Type B pancreatic cell (in vitro differentiated cells): Measurements from ENCODE around the gene TEAD1. TPM values are rescaled to one million over a fixed set of nuclear protein-coding genes. Genes with fewer than 3 reads are reported as not detected.

Experiments used
- DNase-seq: peaks from one replicate; pipeline ENCODE4 v3.0.0; 2021; ENCODE audit warnings: mixed read lengths; ENCODE audit not compliant: unreplicated experiment; ENCODE audit errors: extremely low spot score
- H3K27ac Mint-ChIP-seq: 2 replicates; pipeline ENCODE4 v1.8.0; 2021; ENCODE audit warnings: mild to moderate bottlenecking, mixed read lengths
- H3K27me3 Mint-ChIP-seq: 2 replicates; pipeline ENCODE4 v1.8.0; 2021; ENCODE audit warnings: mixed read lengths
- H3K36me3 Mint-ChIP-seq: 2 replicates; pipeline ENCODE4 v1.8.0; 2021; ENCODE audit warnings: mixed read lengths
- H3K4me1 Mint-ChIP-seq: one replicate; pipeline ENCODE4 v1.8.0; 2021; ENCODE audit warnings: mixed read lengths; ENCODE audit not compliant: unreplicated experiment
- H3K4me3 Mint-ChIP-seq: 2 replicates; pipeline ENCODE4 v1.8.0; 2021; ENCODE audit warnings: mild to moderate bottlenecking, mixed read lengths
- H3K9me3 Mint-ChIP-seq: 2 replicates; pipeline ENCODE4 v1.8.0; 2021; ENCODE audit warnings: mixed read lengths
- CTCF ChIP-seq: fragments of 200-600 bp; sonication (generic); conservative IDR thresholded peaks from 2 replicates; pipeline ENCODE4 v1.5.0; 2021; ENCODE audit warnings: antibody characterized with exemption, mild to moderate bottlenecking
- total RNA-seq: library from RNA; stranded (reverse); gene quantifications from 2 replicates; pipeline ENCODE4 v1.2.1, GENCODE V29; 2021; ENCODE audit warnings: low replicate concordance

Gene TEAD1
- total RNA-seq, 1 donor from 2014 or later: 91.8 TPM

GRCh38 chr11:12859872-12860657, 185.8 kb downstream of the TEAD1 start:
- no peak overlapping the region for H3K4me3 Mint-ChIP-seq
- peak overlapping the region; percentile 41 for H3K27ac Mint-ChIP-seq
- H3K27me3 Mint-ChIP-seq: no peaks in the 10 kb centered on the region
- H3K4me1 Mint-ChIP-seq: peaks cover 52% of the 10 kb centered on the region
- peaks cover 14% of the 10 kb centered on the region for H3K36me3 Mint-ChIP-seq
- DNase-seq: no peak
- no peak for TF ChIP-seq CTCF
- H3K9me3 Mint-ChIP-seq: no peaks in the 10 kb centered on the region

- peaks cover 55% of the 10 kb centered on the region for H3K4me1 Mint-ChIP-seq
- H3K27ac Mint-ChIP-seq: peak overlapping the region; percentile 17
- no peaks in the 10 kb centered on the region for H3K9me3 Mint-ChIP-seq
- peaks cover 14% of the 10 kb centered on the region for H3K36me3 Mint-ChIP-seq
- DNase-seq: no peak
- H3K4me3 Mint-ChIP-seq: no peak overlapping the region
- TF ChIP-seq CTCF: no peak
- H3K27me3 Mint-ChIP-seq: no peaks in the 10 kb centered on the region
Measured at GRCh38 chr11:12860827-12861226, 186.6 kb downstream of the TEAD1 start.

- H3K36me3 Mint-ChIP-seq: peaks cover 12% of the 10 kb centered on the region
- H3K27ac Mint-ChIP-seq: peak overlapping the region; percentile 84
- peaks cover 54% of the 10 kb centered on the region for H3K4me1 Mint-ChIP-seq
- TF ChIP-seq CTCF: no peak
- H3K27me3 Mint-ChIP-seq: no peaks in the 10 kb centered on the region
- H3K4me3 Mint-ChIP-seq: peak overlapping the region; percentile 76
- no peaks in the 10 kb centered on the region for H3K9me3 Mint-ChIP-seq
- DNase-seq: no peak
Measured at GRCh38 chr11:12862696-12863469, 188.7 kb downstream of the TEAD1 start.

GRCh38 chr11:12863605-12864121, 189.4 kb downstream of the TEAD1 start:
- peaks cover 11% of the 10 kb centered on the region for H3K36me3 Mint-ChIP-seq
- H3K27me3 Mint-ChIP-seq: no peaks in the 10 kb centered on the region
- peak overlapping the region; percentile 96 for H3K27ac Mint-ChIP-seq
- peaks cover 55% of the 10 kb centered on the region for H3K4me1 Mint-ChIP-seq
- TF ChIP-seq CTCF: no peak
- peak overlapping the region; percentile 76 for H3K4me3 Mint-ChIP-seq
- no peak for DNase-seq
- no peaks in the 10 kb centered on the region for H3K9me3 Mint-ChIP-seq

GRCh38 chr11:12864316-12865156, 190.3 kb downstream of the TEAD1 start:
- no peaks in the 10 kb centered on the region for H3K27me3 Mint-ChIP-seq
- peaks cover 55% of the 10 kb centered on the region for H3K4me1 Mint-ChIP-seq
- TF ChIP-seq CTCF: no peak
- DNase-seq: no peak
- peak overlapping the region; percentile 62 for H3K4me3 Mint-ChIP-seq
- H3K9me3 Mint-ChIP-seq: no peaks in the 10 kb centered on the region
- H3K36me3 Mint-ChIP-seq: peaks cover 11% of the 10 kb centered on the region
- H3K27ac Mint-ChIP-seq: peak overlapping the region; percentile 96
